Activated gamma-delta T cell treated with anti-CD3 and anti-CD28 coated beads, Interleukin-2, amount 50 U/mL, for 16 hours (primary cell): ENCODE measurements around the gene ARHGEF39.

Experiments
- DNase-seq: peaks from one replicate; pipeline ENCODE4 v3.0.0-alpha.2; 2020; ENCODE audit warnings: low read depth

ARHGEF39 gene

DNA sequence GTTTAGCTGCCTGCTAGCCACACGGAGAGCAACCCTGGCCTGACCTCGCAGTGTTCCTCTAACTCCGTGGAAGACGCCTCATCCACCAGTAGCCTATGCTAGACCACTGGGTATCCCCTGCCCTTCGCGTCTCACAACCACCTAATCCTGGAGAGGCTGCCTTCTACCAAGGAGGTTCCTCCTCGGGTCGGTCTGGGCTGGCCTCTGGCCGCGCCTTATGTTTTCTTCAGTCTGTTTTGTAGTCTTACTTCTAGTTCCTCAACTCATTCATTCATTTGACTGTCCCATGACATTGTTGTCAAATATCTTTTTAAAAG, 26.3 kb upstream of the ARHGEF39 start:
- DNase-seq = no peak

DNA sequence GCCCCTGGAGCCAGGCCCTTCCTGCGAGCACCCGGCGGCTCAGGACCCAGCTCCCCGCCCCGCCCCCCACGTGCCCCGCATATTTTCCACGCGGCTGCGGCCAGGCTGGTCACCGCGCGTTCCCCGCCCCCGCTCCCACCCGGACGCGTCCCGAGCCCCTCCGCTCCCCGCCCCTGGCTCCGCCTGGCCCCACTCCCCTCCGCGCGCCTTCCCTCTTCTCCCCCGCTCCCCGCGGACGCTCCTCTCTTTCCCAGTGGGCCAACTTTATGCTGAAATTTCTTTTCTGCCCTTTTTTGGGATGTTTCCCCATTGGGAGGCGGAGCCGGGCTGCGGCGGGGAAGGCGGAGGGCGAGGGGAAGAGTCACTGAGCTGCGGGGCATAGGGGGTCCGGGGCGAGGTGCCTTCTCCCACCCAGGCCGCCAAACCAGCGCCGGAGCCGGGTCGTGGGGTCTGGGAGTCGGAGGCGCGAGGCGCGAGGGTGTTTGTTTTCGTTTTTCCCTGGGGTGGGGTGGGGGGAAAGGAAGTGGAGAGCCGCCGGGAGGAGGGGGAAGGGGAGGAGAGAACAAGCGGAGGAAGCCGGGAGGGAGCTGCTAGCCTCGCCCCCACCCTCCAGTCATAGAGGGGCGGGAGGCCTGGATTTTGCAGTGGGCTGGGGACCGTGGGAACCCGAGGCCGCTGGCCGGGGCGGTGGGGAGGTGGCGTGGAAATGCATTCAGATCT, 25.8 kb upstream of the ARHGEF39 start:
- DNase-seq = no peak

DNA sequence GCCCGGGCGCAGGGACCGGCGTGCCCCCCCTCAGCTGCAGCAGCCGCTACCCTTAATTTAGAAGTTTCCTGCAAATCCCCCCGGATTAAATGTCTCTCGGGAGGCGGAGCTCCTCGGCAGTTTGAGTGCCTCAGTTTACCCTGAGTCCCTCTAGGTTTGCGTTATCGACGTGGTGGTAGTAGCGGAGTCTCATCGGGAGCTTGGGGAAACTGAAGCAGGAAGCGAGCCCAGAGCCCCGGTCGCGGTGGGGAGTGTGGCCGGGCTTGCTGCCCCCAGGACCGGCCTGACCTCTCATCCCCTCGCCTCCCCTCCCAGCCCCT, 25.3 kb upstream of the ARHGEF39 start:
- no peak for DNase-seq

DNA sequence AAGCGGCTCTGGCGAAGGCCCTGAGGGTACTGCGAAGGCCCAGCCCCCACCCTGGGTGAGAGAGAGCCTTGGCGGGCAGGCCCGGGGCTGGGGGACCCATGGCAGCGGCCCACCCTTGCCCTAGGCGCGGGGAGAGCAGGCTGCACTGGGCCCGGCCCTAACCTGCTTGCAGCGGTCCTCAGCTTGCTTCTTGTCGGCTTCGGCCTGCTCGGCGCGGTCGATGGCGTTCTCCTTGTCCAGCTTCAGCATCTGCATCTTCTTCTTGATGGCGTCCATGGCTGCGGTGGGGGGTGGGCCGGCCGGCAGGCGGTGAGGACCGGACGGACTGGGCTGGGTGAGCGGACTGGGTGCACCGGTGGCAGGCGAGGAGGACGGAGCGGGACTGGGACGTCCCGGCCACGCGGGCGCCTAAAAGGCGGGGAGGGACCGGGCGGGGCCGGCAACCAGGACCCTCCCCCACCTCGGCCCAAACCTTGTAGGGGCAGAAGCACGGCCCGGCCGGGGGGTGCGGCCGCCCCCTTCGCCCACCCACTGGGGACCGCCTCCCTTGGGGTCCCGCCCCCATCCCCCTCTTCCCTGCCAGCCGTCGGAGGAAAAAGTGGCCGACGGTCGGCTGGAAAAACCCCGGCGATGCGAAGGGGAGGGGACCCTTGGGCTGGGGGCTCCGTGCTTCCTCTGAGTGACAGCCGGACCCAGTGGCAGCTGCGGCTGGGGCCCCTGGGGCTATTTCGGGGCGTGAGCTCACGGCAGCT, 24.7 kb upstream of the ARHGEF39 start, which contains the start of gene TPM2:
TSS of gene TPM2 (minus strand) at position 384 of the 752 bp plus-strand sequence. CDS start at position 276, 108 bp downstream.
- DNase-seq = no peak

DNA sequence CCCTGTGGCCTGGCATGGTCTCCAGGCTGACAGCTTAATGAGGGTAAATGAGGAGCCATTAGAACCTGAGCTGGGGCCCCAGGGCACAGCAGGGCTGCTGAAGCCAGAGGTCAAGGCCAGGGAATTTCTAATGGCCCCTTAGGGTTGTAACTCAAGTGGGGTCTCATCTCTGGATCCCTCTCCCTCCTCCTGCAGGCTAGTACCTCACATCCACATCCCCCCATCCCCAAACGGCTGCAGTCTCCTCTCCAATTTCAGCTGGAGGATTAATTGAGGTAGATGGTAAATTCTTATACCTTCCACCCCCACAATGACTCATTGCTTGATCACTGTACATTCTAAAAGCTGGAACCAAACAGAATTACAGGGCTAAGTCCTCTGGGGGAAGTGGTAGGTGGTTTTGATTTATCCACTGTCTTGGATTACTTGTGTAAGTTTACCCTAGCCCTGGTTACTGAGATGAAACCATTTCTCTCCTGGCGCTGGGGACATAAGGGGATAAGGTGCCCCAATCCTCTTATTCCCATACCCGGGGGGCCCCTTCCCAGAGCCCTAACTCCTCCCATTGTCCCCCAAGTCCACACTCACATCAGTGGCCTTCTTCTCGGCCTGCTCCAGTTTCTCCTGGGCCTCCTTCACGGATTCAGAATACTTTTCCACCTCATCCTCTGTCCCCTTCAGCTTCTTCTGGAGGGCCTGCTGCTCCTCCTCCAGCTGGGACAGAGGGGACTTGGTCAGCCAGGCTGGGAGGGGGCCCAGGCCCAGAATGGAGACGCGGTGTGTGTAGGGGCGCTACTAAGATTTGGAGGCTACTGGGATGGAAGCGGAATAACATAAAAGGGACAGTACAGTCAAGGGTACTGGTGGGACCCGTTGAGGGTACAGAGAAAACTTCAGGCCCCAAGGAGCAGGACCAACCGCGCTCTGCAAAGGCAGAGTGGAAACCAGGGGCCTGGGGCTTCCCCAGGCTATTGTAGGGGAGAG, 23.9 kb upstream of the ARHGEF39 start:
- no peak for DNase-seq

DNA sequence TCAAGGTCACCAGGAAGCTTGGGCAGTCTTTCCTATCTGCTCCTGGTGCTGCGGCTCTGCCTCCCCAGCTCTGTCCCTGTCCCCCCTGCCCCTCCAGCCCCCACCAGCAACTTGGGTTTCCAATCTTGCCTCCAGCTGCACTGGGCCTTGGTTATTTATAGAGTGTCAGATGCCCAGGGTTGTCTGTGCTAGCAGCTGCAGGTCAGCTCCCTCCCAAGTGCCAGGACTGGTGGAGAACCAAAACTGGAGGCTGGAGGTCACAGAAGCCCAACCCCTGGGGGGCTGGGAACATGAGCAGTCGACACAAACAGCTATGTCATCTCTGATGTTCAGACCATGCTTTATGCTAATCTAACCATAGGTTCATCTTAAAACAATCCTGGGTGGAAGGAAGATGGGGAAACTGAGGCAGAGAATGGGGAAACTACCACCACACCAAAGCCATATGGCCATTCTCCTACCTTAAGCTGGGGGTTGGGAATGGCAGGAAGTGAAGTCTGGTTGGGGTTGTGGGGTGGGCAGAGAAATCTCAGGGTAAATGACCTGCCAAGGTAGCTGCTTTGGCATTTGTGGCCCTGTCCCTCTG, 23.1 kb upstream of the ARHGEF39 start:
- no peak for DNase-seq

DNA sequence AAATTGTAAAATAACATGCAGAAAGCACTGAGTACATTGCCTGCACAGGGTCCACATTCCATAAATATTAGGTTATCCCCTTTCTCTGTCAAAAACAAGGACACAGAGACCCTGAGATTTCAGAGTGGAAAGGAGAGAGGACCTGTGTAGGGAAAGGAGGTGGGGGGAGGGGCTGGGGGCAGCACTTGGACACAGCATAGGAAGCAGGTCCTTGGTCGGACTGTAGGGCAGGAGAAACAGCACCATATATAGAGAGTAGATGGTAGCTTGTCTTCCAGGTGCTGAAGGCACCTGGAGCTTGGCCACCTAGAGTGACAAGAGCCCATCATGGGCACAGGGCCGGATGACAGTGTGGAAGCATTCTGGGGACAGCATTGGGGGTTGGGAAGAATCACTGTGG, 22.3 kb upstream of the ARHGEF39 start:
- no peak for DNase-seq

DNA sequence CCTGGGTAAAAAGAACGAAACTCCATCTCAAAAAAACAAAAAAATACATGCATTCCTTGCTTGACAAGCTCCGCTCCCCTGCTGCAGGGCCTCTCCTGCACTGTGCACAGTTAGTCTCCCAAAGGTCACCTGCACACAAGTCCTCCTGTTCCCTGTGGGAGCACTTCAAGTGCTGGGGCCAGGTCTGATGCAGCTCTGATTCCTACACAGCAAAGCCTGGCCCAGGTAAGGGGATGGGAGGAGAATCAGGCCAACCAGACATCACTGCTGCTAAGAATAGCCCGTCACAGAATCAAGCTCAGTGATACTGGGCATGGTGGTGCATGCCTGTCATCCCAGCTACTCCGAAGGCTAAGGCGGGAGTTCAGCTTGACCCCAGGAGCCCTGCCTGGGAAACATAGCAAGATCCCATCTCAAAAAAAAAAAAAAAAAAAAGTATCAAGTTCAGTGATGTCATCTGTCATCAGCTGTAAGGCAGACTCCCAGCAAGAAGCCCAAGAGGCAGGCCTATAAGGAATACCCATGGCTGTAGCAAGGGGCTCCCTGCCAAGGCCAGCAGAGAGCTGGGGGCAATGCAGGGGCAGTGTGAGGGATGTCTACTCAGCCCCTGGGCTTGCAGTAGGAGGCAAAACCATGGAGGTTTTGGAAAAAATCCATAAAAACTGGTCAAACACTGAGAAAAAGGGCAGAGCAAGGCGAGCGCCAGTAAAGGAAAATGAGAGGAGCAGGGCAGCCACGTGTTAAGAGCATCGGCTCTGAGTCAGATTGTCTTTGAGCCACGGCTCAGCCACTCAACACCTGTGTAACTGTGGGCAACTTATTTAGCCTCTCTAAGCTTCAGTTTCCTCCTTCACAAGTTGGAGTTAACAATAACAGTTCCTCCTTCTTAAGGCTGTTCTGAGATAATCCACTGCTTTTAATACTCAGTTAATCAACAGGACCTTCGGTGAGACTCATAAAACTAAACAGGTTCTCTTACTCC, 21.5 kb upstream of the ARHGEF39 start:
- DNase-seq = no peak

DNA sequence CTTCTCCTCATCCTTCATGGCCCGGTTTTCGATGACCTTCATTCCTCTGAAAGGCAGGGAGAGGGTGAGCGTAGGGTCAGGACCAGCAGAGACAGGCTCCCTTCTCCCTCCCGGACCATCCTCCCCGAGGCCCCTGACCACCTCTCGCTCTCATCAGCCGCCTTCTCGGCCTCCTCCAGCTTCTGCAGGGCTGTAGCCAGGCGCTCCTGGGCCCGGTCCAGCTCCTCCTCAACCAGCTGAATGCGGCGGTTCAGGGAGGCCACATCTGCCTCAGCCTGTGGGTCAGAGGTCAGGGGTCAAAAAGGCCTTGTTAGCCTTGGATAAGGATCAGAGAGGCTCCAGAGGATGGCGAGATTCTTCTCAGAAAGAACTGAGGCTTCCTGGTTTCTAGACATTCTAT, 20.5 kb upstream of the ARHGEF39 start:
- no peak for DNase-seq

DNA sequence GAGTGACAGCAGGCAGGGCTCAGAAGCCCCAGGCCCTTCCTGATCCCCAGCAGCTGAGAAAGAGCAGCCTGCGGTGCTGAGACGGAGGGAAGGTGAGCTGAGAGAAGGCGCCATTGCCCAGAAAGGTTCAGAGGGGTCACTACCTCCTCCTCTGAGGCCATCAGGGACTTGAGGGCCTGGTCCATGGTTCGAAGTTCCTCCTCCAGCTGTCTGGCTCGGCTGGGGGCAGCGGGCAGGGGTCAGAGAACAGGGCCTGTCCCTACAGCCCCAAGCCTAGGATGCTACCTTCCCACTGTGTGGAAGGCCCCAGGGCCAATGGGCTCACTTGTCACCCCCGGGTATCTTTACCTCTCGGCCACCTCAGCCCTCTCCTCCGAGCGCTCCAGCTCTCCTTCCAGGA, 19.9 kb upstream of the ARHGEF39 start:
- no peak for DNase-seq

DNA sequence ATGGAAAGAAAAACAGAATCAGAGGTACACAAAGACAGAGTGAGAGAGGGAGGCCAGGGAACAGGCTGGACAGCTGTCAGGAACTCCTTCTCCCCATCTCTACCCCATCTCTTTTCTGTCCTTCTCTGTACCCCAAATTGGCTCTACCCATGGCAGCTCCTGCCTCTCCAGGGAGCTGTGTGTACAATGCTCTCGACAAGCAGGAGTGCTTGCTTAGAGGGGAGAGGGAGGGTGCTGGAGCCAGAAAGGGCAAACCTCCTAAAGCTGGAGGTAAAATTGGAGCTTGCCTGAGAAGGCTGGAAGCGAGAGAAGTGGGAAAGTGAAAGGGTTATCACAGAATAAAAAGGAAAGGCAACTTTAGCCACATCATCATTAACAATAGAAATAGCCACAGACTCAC, 18.3 kb upstream of the ARHGEF39 start:
- no peak for DNase-seq

DNA sequence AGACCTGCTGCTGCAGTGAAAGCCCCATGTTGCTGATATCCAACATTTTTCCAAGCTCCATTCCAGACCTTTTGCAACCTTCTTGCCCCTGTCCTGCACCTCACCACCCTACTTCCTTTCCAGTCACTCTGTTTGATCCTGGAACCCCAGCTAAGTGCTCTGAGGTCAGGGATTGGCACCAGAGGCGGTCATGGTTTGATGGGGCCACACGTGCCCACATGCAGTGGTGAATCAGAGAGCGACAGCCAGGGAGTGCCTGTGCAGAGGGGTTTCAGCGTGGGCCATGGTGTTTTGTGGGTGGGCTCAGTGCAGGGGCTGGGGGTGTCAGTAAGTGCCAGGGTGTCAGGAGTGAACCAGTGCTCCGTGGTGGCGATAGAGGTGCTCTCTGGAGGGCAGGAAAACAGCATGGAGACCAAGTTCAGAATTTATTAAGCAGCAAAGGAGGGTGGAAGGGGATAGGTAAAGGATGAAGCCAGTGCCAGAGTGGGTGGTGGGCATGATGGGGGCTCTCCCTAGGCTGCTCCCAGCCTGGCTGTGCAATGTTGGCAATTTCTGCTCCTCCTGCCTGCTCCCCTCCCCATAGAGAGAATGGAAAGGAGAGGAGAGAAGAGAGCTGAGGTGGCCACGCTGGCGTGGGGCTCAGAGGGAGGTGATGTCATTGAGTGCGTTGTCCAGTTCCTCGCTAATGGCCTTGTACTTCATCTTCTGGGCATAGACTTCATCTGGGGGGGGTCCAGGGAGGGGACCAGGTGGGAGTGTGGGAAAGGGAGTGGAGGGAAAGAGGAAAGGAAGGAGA, 17.7 kb upstream of the ARHGEF39 start:
- DNase-seq = no peak

DNA sequence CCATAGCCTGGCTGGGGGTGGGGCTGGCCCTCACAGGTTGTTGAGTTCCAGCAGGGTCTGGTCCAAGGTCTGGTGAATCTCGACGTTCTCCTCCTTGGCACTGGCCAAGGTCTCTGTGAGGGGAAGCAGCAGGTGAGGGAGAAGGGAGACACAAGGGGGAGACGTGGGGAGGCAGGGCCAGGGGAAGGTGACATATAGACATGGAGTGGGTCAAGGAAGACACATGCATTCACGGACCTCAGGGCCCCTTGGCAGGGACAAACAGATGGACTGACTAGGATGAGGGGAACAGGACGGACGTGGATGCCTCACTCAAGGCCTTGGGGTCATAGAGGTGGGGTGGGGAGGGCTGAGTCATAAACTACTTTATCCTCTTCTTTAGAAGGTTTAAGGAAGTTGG, 17.1 kb upstream of the ARHGEF39 start:
- no peak for DNase-seq

DNA sequence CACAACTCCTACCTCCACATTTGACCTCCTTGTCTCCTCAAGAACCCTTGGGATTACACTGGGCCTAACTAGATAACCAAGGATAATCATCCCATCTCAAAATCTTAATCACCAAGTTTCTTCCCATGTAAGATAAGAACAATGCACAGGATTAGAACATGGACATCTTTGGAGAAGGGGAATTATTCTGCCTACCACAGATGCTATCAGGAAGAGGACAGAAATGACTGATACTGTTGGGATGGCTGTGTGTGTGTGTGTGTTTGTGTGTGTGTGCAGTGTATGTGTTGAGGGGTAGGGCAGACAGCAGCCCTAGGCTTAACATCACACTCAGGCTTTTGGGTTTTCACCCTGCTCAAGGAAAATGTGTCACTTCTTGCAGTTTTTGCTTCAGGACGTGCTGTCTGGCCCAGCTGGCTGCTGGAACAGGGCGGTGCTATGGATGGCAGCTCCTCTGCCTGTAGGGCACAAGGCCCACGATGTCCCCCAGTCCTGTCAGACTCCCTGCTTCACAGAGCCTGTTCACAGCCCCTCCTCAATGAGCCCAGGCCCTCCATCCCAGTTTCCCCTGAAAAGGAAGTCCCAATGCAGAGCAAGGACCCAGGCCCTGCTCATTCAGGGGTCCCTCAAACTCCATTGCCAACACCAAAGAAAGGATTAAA, 16.5 kb upstream of the ARHGEF39 start:
- DNase-seq = no peak

DNA sequence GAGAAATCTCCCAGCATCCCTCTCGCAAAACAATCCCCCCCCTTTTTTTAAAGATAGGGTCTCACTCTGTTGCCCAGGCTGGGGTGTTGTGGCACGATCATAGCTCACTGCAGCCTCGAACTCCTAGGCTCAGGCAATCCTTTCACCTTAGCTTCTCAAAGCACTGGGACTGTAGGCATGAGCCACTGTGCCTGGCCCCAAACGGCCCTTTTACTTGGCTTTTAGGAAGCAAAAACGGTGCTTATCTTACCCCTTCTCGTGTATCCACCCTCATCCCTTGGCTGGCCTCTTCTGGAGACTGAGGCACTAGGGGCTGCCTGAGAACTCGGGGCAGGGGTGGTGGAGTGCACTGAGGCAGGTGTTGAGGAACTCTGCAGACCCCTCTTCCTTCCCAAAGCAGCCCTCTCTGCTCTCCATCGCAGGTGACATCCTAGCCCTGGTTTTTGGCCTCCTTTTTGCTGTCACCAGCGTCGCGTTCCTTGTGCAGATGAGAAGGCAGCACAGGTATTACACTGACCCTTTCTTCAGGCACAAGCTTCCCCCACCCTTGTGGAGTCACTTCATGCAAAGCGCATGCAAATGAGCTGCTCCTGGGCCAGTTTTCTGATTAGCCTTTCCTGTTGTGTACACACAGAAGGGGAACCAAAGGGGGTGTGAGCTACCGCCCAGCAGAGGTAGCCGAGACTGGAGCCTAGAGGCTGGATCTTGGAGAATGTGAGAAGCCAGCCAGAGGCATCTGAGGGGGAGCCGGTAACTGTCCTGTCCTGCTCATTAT, 15.5 kb upstream of the ARHGEF39 start:
- no peak for DNase-seq

DNA sequence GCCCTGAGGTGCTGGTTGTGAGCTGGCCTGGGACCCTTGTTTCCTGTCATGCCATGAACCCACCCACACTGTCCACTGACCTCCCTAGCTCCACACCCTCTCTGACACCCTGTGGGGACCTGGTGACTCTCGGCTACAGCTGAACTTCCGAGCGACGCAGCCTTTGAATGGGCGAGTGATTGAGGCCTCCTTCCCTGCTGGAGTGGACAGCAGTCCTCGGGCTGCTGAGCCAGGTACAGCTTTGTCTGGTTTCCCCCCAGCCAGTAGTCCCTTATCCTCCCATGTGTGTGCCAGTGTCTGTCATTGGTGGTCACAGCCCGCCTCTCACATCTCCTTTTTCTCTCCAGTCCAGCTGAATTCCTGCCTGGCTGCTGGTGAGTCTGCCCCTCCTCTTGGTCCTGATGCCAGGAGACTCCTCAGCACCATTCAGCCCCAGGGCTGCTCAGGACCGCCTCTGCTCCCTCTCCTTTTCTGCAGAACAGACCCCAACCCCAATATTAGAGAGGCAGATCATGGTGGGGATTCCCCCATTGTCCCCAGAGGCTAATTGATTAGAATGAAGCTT, 14.9 kb upstream of the ARHGEF39 start:
- DNase-seq = no peak

DNA sequence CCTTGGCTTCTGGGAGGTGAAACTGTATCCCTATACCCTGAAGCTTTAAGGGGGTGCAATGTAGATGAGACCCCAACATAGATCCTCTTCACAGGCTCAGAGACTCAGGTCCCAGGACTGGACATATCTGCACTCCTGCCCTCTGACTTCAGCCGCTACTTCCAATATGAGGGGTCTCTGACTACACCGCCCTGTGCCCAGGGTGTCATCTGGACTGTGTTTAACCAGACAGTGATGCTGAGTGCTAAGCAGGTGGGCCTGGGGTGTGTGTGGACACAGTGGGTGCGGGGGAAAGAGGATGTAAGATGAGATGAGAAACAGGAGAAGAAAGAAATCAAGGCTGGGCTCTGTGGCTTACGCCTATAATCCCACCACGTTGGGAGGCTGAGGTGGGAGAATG, 14.1 kb upstream of the ARHGEF39 start:
- no peak for DNase-seq

DNA sequence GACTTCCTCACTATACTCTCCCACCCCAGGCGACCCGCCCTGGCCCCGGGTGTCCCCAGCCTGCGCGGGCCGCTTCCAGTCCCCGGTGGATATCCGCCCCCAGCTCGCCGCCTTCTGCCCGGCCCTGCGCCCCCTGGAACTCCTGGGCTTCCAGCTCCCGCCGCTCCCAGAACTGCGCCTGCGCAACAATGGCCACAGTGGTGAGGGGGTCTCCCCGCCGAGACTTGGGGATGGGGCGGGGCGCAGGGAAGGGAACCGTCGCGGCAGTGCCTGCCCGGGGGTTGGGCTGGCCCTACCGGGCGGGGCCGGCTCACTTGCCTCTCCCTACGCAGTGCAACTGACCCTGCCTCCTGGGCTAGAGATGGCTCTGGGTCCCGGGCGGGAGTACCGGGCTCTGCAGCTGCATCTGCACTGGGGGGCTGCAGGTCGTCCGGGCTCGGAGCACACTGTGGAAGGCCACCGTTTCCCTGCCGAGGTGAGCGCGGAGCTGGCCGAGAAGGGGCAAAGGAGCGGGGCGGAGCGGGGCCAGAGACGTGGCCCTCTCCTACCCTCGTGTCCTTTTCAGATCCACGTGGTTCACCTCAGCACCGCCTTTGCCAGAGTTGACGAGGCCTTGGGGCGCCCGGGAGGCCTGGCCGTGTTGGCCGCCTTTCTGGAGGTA, 10.9 kb upstream of the ARHGEF39 start:
- no peak for DNase-seq
